Suprapubic skin (tissue), 4 donors: ENCODE data around the gene SMARCD1. TPM values are rescaled to one million over a fixed set of nuclear protein-coding genes. Genes with fewer than 3 reads are reported as not detected.

ENCODE experiments used
- DNase-seq, 2 donors: peaks; one replicate each; pipeline ENCODE4 v3.0.0-alpha.2; 2019; ENCODE audit warnings: low spot score in 2 of 2
- H3K27ac ChIP-seq: fragments of 200-600 bp; sonication (generic); one replicate; pipeline ENCODE4 v1.5.1; 2019
- H3K27me3 ChIP-seq: fragments of 200-600 bp; sonication (generic); one replicate; pipeline ENCODE4 v1.5.1; 2019
- H3K36me3 ChIP-seq: fragments of 200-600 bp; sonication (generic); one replicate; pipeline ENCODE4 v1.5.1; 2019
- H3K4me1 ChIP-seq: fragments of 200-600 bp; sonication (generic); one replicate; pipeline ENCODE4 v1.5.1; 2019
- H3K4me3 ChIP-seq: fragments of 200-600 bp; sonication (generic); one replicate; pipeline ENCODE4 v1.5.1; 2019; ENCODE audit warnings: mild to moderate bottlenecking
- H3K9me3 ChIP-seq: fragments of 200-600 bp; sonication (generic); one replicate; pipeline ENCODE4 v1.5.1; 2019
- EP300 ChIP-seq: sonication (generic); formaldehyde crosslinking; IDR thresholded peaks from one replicate; pipeline ENCODE4 v1.6.1; 2017; ENCODE audit warnings: antibody characterized with exemption
- POLR2A ChIP-seq, 2 donors: fragments of 450-650 bp; IDR thresholded peaks; one replicate each; pipeline ENCODE4 v1.6.1; 2017; ENCODE audit warnings: antibody characterized with exemption in 2 of 2, mild to moderate bottlenecking in 2 of 2, moderate library complexity in 2 of 2
- POLR2AphosphoS5 ChIP-seq, 3 donors: sonication (generic); formaldehyde crosslinking; IDR thresholded peaks; one replicate each; pipeline ENCODE4 v1.6.1; 2017; ENCODE audit warnings: antibody characterized with exemption in 3 of 3
- WGBS: methylation state at CpG from one replicate; pipeline ENCODE4 v1.1.5; 2018; 5-methylcytosine and 5-hydroxymethylcytosine counted together
- total RNA-seq, 4 donors: library from RNA; depleted of rRNA; stranded (reverse); fragments of >200 nt; gene quantifications; one replicate each; pipeline ENCODE4 v1.1.0, GENCODE V29; 2016
- TF ChIP-seq, protein P1 (sequence below), 2 donors: fragments of 200-600 bp in 1 of 2; fragments of 450-650 bp in 1 of 2; sonication (generic) in 1 of 2; IDR thresholded peaks; one replicate each; pipeline ENCODE4 v1.5.1; 2016 to 2019; ENCODE audit warnings: antibody characterized with exemption in 2 of 2, mild to moderate bottlenecking in 1 of 2, moderate library complexity in 1 of 2

SMARCD1 gene
- total RNA-seq, 4 donors from 2014 or later, result 62.8 to 86.5 (median 69.7) TPM

DNA sequence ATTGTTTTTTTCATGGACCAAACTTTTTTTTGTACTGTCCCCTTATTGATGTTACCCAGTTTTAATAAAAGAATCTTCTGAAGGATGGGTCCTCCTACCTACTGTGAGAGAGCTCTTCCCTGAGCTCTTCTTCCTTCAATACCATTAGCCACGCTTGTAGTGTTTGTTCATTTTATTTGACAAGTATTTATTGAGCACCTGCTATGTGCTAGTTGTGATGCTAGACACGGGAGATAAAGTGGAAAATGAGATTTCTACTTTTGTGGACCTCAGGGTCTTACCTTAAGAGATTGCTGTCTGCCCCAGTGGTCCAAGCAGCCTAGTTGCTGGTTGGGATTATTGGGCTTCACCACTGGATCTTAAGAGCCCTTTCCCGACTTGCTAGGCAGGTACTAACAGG lies 15.4 kb downstream of the SMARCD1 start:
- Histone ChIP-seq H3K9me3 (no peaks in the 10 kb centered on the region), H3K4me1 (peaks cover 26% of the 10 kb centered on the region), H3K36me3 (peaks cover 54% of the 10 kb centered on the region), H3K27me3 (no peaks in the 10 kb centered on the region), H3K4me3 (no peak overlapping the region), H3K27ac (no peak overlapping the region)
- WGBS, result 89% methylated on average over 3 of the region's 3 CpGs
- TF ChIP-seq POLR2A (IDR thresholded peaks at IDR 0.05) (no peak), POLR2AphosphoS5 (IDR thresholded peaks at IDR 0.05) (no peak), EP300 (no peak)
- TF ChIP-seq, protein P1, sequence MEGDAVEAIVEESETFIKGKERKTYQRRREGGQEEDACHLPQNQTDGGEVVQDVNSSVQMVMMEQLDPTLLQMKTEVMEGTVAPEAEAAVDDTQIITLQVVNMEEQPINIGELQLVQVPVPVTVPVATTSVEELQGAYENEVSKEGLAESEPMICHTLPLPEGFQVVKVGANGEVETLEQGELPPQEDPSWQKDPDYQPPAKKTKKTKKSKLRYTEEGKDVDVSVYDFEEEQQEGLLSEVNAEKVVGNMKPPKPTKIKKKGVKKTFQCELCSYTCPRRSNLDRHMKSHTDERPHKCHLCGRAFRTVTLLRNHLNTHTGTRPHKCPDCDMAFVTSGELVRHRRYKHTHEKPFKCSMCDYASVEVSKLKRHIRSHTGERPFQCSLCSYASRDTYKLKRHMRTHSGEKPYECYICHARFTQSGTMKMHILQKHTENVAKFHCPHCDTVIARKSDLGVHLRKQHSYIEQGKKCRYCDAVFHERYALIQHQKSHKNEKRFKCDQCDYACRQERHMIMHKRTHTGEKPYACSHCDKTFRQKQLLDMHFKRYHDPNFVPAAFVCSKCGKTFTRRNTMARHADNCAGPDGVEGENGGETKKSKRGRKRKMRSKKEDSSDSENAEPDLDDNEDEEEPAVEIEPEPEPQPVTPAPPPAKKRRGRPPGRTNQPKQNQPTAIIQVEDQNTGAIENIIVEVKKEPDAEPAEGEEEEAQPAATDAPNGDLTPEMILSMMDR (IDR thresholded peaks at IDR 0.05), result no peak
- no peak for DNase-seq

DNA sequence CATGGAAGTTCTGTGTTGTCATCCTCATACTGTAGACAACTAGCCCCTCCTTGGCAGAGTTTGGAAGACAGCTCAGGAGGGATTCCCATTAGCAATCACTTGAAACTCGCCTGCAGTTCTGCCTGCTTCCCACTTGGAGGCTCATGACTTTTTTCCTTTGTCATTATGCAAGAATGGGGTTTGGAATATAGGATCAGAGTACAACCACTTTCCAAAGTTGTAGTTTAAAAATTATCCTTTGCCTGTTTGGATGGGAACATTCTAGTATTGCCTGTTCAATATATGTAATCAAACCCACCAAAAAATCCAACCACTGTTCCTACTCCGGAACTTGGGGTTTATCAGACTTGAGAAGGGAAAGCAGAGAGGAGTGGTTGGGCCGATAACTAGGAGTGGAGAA lies 16.5 kb downstream of the SMARCD1 start:
- Histone ChIP-seq H3K4me3 (no peak overlapping the region), H3K27ac (no peak overlapping the region), H3K27me3 (no peaks in the 10 kb centered on the region), H3K36me3 (peaks cover 43% of the 10 kb centered on the region), H3K4me1 (peaks cover 26% of the 10 kb centered on the region), H3K9me3 (no peaks in the 10 kb centered on the region)
- no peak for DNase-seq
- TF ChIP-seq, protein P1 (IDR thresholded peaks at IDR 0.05), result peak in 1 of 2 donors; percentile 31
- TF ChIP-seq POLR2A (IDR thresholded peaks at IDR 0.05), result no peak
- 79% methylated on average over 3 of the region's 3 CpGs for WGBS

DNA sequence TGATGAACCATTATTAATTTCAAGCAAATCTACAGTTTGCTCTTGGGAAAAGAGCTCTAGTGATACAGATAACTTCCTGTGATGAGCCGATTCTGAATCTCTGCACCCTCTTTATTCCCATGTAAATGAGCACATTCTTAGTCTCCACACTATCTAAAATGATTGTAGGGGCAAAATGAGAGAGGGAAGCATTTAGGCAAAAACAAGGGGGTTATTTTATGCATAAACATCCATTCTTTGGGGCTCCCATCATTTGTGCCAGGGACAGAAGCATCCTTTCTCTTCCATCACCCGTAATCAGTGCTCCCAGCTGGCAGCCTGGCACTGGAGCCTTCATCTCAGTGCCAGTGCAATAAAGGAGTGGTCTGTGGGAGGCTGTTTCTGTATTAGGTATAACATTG lies 17.0 kb downstream of the SMARCD1 start:
- H3K4me1 ChIP-seq, result peaks cover 26% of the 10 kb centered on the region
- DNase-seq, result no peak
- no peak overlapping the region for H3K4me3 ChIP-seq
- WGBS, result 71% methylated on average over 2 of the region's 2 CpGs
- H3K9me3 ChIP-seq, result no peaks in the 10 kb centered on the region
- no peak overlapping the region for H3K27ac ChIP-seq
- no peaks in the 10 kb centered on the region for H3K27me3 ChIP-seq
- H3K36me3 ChIP-seq, result peaks cover 38% of the 10 kb centered on the region
- no peak for TF ChIP-seq EP300
- TF ChIP-seq, protein P1 (IDR thresholded peaks at IDR 0.05), result no peak

DNA sequence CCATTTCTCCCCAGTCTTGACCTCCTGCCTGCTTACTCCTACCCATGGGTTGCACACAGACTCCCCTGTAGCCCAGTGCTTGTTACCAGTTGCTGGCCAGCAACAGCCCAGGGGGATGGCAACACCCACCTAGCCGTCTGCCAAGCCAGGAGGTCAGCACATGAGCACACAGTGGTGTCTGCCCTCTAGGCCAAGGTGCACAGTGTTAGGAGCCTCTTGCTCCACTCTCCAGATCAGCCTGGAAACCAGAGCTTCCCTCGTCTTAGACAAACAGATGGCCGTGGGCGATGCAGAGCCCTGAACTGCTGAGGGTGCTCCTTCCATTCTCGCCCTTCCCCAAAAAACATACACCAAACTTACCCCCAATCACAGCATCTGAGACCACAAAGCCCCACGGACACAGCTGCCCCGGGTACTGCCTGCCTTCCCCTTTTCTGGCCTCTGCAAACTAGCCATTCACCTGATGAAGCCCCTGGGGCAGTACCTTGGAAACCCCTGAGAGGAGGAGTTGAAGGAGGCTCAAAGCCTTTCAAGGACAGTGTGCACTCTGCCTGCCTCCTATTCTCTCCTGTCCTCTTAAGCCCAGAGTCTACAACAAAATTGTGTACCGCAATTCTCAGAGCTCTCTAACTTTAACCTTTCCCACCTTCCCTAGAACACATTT lies 17.6 kb downstream of the SMARCD1 start:
- peaks cover 31% of the 10 kb centered on the region for H3K36me3 ChIP-seq
- WGBS, result 81% methylated on average over 7 of the region's 8 CpGs
- H3K27me3 ChIP-seq, result no peaks in the 10 kb centered on the region
- DNase-seq, result no peak
- no peak overlapping the region for H3K27ac ChIP-seq
- no peak overlapping the region for H3K4me3 ChIP-seq
- H3K4me1 ChIP-seq, result peaks cover 26% of the 10 kb centered on the region
- TF ChIP-seq, protein P1 (IDR thresholded peaks at IDR 0.05), result no peak
- TF ChIP-seq POLR2AphosphoS5 (IDR thresholded peaks at IDR 0.05) (no peak), EP300 (no peak), POLR2A (IDR thresholded peaks at IDR 0.05) (no peak)
- no peaks in the 10 kb centered on the region for H3K9me3 ChIP-seq

DNA sequence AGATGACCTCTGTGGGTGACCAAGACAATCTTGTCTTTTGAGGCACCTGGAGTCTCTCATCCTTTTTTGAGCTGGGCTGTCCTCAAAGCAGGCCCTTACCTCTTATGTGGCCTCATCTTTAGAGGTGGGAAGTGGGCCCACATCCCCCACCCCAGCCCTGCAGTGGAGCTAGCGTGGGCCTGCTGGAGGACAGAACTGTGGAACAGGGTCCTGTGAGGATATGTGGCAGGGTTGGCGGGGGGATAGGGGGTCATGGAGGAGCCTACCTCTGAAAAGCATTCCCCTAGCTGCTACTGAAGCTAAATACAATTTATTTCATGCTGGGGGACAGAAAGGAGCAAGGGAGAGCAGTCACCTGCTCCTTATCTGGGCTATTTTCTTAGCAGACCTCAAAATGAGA lies 18.2 kb downstream of the SMARCD1 start:
- peaks cover 26% of the 10 kb centered on the region for H3K4me1 ChIP-seq
- H3K27ac ChIP-seq, result no peak overlapping the region
- 88% methylated on average over 2 of the region's 2 CpGs for whole genome bisulfite sequencing
- H3K4me3 ChIP-seq, result no peak overlapping the region
- no peaks in the 10 kb centered on the region for H3K9me3 ChIP-seq
- TF ChIP-seq POLR2A (IDR thresholded peaks at IDR 0.05), result no peak
- TF ChIP-seq POLR2AphosphoS5 (IDR thresholded peaks at IDR 0.05), result no peak
- TF ChIP-seq, protein P1 (IDR thresholded peaks at IDR 0.05), result no peak
- no peak for TF ChIP-seq EP300
- peaks cover 26% of the 10 kb centered on the region for H3K36me3 ChIP-seq
- no peaks in the 10 kb centered on the region for H3K27me3 ChIP-seq
- no peak for DNase-seq
